Measurements from ENCODE around the gene OGFOD1. TPM values are rescaled to one million over a fixed set of nuclear protein-coding genes. Genes with fewer than 3 reads are reported as not detected.
A peak's percentile ranks its signal among the peaks of the same experiment; 100 is the strongest.

Gene OGFOD1
- total and polyA plus RNA-seq, 2 of the 13 experiments (the other 11 are each of a cell fraction or from before 2014, with no cell fraction given): 35.2 to 81.3 TPM

- TF ChIP-seq, protein P1, sequence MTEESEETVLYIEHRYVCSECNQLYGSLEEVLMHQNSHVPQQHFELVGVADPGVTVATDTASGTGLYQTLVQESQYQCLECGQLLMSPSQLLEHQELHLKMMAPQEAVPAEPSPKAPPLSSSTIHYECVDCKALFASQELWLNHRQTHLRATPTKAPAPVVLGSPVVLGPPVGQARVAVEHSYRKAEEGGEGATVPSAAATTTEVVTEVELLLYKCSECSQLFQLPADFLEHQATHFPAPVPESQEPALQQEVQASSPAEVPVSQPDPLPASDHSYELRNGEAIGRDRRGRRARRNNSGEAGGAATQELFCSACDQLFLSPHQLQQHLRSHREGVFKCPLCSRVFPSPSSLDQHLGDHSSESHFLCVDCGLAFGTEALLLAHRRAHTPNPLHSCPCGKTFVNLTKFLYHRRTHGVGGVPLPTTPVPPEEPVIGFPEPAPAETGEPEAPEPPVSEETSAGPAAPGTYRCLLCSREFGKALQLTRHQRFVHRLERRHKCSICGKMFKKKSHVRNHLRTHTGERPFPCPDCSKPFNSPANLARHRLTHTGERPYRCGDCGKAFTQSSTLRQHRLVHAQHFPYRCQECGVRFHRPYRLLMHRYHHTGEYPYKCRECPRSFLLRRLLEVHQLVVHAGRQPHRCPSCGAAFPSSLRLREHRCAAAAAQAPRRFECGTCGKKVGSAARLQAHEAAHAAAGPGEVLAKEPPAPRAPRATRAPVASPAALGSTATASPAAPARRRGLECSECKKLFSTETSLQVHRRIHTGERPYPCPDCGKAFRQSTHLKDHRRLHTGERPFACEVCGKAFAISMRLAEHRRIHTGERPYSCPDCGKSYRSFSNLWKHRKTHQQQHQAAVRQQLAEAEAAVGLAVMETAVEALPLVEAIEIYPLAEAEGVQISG (CRISPR knock-in tag; IDR thresholded peaks at IDR 0.05): peak; percentile 92
- TF ChIP-seq ZNF503 (CRISPR knock-in tag; IDR thresholded peaks at IDR 0.05): no peak
- TF ChIP-seq GLMP (CRISPR knock-in tag; IDR thresholded peaks at IDR 0.05; ENCODE audit: borderline replicate concordance): no peak
- no peak for TF ChIP-seq POGK (CRISPR knock-in tag; conservative IDR thresholded peaks at IDR 0.05)
- TF ChIP-seq ZNF441 (CRISPR knock-in tag; IDR thresholded peaks at IDR 0.05; ENCODE audit: borderline replicate concordance): no peak
- no peak for TF ChIP-seq DPF2 (CRISPR knock-in tag; IDR thresholded peaks at IDR 0.05; ENCODE audit: borderline replicate concordance, low read depth)
- TF ChIP-seq NFAT5 (CRISPR knock-in tag; IDR thresholded peaks at IDR 0.05): no peak
- TF ChIP-seq PRDM15 (CRISPR knock-in tag; IDR thresholded peaks at IDR 0.05): peak; percentile 70
- TF ChIP-seq ZNF362 (CRISPR knock-in tag; IDR thresholded peaks at IDR 0.05; ENCODE audit: borderline replicate concordance): no peak
These were observed 25.9 kb upstream of the OGFOD1 start, which contains the start of gene AMFR (continued) for GRCh38 chr16:56425439-56425832.

Measured in HepG2 (cell line).